Stomach (tissue), 9 donors: Measurements from ENCODE around the gene EFCAB9. TPM values are rescaled to one million over a fixed set of nuclear protein-coding genes. Genes with fewer than 3 reads are reported as not detected.
A peak's percentile ranks its signal among the peaks of the same experiment; 100 is the strongest.
"Not testable (repeated sequence)": the region's sequence is repeated elsewhere in the genome, so short reads cannot be mapped to it uniquely, and the experiment has no call there.

ENCODE experiments used
- DNase-seq, 2 donors: peaks; one replicate each; pipeline versions ENCODE4 v3.0.0 to v3.0.0-alpha.2; 2013 to 2019
- H3K27ac ChIP-seq, 5 donors: fragments of 200-600 bp in 4 of 5; sonication (generic) in 4 of 5; one replicate each; pipeline ENCODE4 v1.5.1; 2013 to 2019; ENCODE audit warnings: mild to moderate bottlenecking in 1 of 5, moderate library complexity in 1 of 5
- H3K27me3 ChIP-seq, 3 donors: fragments of 200-600 bp; sonication (generic); one replicate each; pipeline ENCODE4 v1.5.1; 2017 to 2019; ENCODE audit warnings: mixed run types in 1 of 3
- H3K36me3 ChIP-seq, 4 donors: fragments of 200-600 bp; sonication (generic); 1 replicate in 3 of 4; 2 replicates in 1 of 4; pipeline ENCODE4 v1.5.1; 2016 to 2019
- H3K4me1 ChIP-seq, 4 donors: fragments of 200-600 bp; sonication (generic); one replicate each; pipeline ENCODE4 v1.5.1; 2016 to 2019
- H3K4me3 ChIP-seq, 4 donors: fragments of 200-600 bp; sonication (generic) in 3 of 4; one replicate each; pipeline ENCODE4 v1.5.1; 2016 to 2019; ENCODE audit warnings: mild to moderate bottlenecking in 1 of 4
- H3K9me3 ChIP-seq, 4 donors: fragments of 200-600 bp; sonication (generic); one replicate each; pipeline ENCODE4 v1.5.1; 2016 to 2019
- EP300 ChIP-seq: sonication (generic); formaldehyde crosslinking; IDR thresholded peaks from one replicate; pipeline ENCODE4 v1.6.1; 2017; ENCODE audit warnings: antibody characterized with exemption
- POLR2A ChIP-seq, 4 donors: fragments of 450-650 bp; IDR thresholded peaks; one replicate each; pipeline ENCODE4 v1.6.1; 2016; ENCODE audit warnings: antibody characterized with exemption in 4 of 4, control low read depth in 2 of 4, mild to moderate bottlenecking in 1 of 4, moderate library complexity in 1 of 4
- POLR2AphosphoS5 ChIP-seq, 3 donors: sonication (generic); formaldehyde crosslinking; IDR thresholded peaks; one replicate each; pipeline ENCODE4 v1.6.1; 2016; ENCODE audit warnings: antibody characterized with exemption in 3 of 3
- WGBS, 5 donors: extraction: QIAGEN DNeasy Blood & Tissue Kit in 3 of 5; methylation state at CpG; one replicate each; pipeline versions ENCODE4 v1.1.5 to v1.1.7; 2013 to 2018; 5-methylcytosine and 5-hydroxymethylcytosine counted together
- intact Hi-C: fragments of 100-400 bp; cut with DNase I; formaldehyde crosslinking; loops from one replicate; pipeline ENCODE4 v1.15.1; 2023; ENCODE audit warnings: low total_unique reads
- polyA plus RNA-seq, 3 donors: library from polyadenylated mRNA; stranded (reverse); fragments of 200-250 nt; gene quantifications; one replicate each; pipeline ENCODE4 v1.2.3, GENCODE V29; 2013
- total RNA-seq, 5 donors: library from RNA; depleted of rRNA; stranded (reverse); fragments of >200 nt; gene quantifications; one replicate each; pipeline versions ENCODE4 v1.1.0 to v1.2.3, GENCODE V29; 2014 to 2016
- TF ChIP-seq, protein P1 (sequence below), 7 experiments: fragments of 450-650 bp in 4 of 7; fragments of 200-600 bp in 3 of 7; sonication (generic) in 3 of 7; IDR thresholded peaks; one replicate each; pipeline ENCODE4 v1.5.1; 2016 to 2019; ENCODE audit warnings: antibody characterized with exemption in 7 of 7, control low read depth in 2 of 7, mild to moderate bottlenecking in 1 of 7
- donor health status: healthy with polysubstance abuse.
- donor health status: Bipolar disorder and iron deficiency.
- donor health status: healthy.

The EFCAB9 gene
- total and polyA plus RNA-seq, 8 donors = not detected

DNA sequence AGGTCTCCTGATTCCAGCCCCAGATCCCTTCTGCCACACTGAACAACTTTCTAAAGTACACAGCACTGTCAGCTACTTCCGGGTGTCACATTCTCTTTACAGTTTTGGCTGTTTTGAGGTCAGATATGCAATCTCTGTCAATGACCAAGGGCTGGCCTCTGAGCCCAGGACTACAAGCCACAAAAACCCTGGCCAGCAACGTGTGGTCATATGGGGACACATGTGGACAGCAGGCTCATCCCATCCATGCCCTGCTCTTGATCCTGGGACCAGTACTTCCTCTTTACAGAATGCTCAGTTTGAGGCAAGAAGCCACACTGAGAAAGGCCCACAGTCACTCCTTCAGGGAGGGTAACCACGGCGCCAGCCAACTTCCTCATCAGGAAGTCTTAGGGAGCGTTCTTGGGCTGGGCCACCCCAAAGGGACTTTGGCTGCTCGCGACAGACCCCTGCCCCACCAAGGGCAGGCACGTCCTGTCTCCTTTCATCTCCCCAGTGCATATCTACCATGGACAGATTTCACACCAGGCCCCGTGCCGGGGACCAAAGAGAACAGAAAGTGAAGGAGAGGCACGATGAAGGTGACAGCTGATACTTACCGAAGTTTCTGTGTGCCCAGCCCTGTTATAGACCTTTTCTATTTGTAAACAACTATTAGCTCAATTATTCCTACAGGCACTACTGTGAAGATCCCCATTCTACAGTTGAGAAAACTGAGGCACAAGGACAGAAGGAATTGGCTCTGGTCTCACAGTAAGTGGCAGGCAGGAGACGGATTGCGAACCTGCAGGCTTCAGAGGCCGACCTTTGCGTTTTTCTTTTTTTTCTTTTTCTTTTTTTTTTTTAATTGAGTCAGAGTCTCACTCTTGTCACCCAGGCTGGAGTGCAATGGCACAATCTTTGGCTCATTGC lies 43.2 kb upstream of the EFCAB9 start:
- Histone ChIP-seq H3K27ac (peak overlapping the region in 3 of 5 donors; percentile 33 to 75 (median 71)), H3K4me1 (peaks cover 11 to 52% (median 18%) of the 10 kb centered on the region in 4 donors), H3K36me3 (peaks cover 0 to 52% (median 35%) of the 10 kb centered on the region in 4 donors), H3K27me3 (no peaks in the 10 kb centered on the region), H3K4me3 (no peak overlapping the region), H3K9me3 (no peaks in the 10 kb centered on the region)
- peak; percentile 36 to 49 for DNase-seq
- WGBS, 5 donors = 57 to 62% (median 58%) methylated on average over 16 of the region's 16 CpGs
- TF ChIP-seq, protein P1, sequence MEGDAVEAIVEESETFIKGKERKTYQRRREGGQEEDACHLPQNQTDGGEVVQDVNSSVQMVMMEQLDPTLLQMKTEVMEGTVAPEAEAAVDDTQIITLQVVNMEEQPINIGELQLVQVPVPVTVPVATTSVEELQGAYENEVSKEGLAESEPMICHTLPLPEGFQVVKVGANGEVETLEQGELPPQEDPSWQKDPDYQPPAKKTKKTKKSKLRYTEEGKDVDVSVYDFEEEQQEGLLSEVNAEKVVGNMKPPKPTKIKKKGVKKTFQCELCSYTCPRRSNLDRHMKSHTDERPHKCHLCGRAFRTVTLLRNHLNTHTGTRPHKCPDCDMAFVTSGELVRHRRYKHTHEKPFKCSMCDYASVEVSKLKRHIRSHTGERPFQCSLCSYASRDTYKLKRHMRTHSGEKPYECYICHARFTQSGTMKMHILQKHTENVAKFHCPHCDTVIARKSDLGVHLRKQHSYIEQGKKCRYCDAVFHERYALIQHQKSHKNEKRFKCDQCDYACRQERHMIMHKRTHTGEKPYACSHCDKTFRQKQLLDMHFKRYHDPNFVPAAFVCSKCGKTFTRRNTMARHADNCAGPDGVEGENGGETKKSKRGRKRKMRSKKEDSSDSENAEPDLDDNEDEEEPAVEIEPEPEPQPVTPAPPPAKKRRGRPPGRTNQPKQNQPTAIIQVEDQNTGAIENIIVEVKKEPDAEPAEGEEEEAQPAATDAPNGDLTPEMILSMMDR (IDR thresholded peaks at IDR 0.05) = no peak
- TF ChIP-seq POLR2AphosphoS5 (IDR thresholded peaks at IDR 0.05) (no peak), POLR2A (IDR thresholded peaks at IDR 0.05) (no peak), EP300 (no peak)
- intact Hi-C loops = no loop called here

DNA sequence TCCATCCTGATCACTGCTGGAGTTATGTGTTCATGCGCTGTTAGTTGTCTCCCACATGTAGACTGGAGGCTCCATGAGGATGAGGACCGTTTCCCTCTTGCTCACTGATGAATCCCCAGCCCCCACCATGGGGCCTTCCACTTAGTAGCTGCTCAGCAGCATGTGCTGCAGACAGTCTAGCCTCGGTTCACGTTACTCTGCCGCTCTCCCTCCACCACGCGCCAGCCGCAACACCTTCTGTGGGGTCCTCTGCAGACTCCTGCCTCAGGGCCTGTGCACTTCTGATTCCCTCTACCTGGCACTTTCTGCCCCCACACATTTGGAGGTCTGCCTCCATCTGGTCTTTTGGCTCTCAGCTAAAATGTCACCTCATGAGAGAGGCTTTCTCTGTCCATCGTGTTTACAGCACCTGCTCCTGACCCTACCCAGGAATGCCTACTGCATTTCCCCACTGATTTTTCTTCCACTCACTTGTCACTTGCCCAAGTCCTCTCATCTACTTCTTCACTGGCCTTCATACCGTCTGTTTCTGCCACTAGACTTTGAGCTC lies 42.2 kb upstream of the EFCAB9 start:
- intact Hi-C loops = no loop called here
- Histone ChIP-seq H3K4me3 (no peak overlapping the region), H3K27ac (no peak overlapping the region), H3K9me3 (no peaks in the 10 kb centered on the region), H3K36me3 (peaks cover 0 to 58% (median 42%) of the 10 kb centered on the region in 4 donors), H3K27me3 (no peaks in the 10 kb centered on the region), H3K4me1 (peaks cover 7 to 47% (median 15%) of the 10 kb centered on the region in 4 donors)
- DNase-seq = no peak
- TF ChIP-seq EP300 (no peak), POLR2A (IDR thresholded peaks at IDR 0.05) (no peak), POLR2AphosphoS5 (IDR thresholded peaks at IDR 0.05) (no peak)
- TF ChIP-seq, protein P1 (IDR thresholded peaks at IDR 0.05) = no peak
- WGBS, 5 donors = 90 to 95% (median 94%) methylated on average over 10 of the region's 10 CpGs

DNA sequence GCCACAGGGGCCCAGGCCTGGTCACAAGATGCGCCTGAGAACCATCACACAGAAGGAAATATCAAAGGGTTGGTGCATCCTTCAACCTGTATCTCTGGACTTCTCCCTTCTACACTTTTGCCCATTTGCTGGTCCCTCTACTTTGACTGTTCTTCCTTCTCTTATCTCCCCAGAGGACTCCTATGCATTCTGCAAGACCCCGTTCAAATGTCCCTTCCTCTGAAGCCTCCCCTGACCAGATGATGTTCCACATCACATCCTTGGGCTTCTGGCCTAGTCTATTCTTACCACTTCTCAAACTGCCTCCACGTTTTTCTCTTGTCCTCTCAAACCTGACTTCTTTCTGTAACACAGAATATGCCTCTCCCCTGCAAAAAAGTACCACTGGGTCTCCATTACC lies 40.3 kb upstream of the EFCAB9 start:
- H3K36me3 ChIP-seq = peaks cover 0 to 45% (median 30%) of the 10 kb centered on the region in 4 donors
- TF ChIP-seq, protein P1 (IDR thresholded peaks at IDR 0.05) = no peak
- TF ChIP-seq EP300 (no peak), POLR2AphosphoS5 (IDR thresholded peaks at IDR 0.05) (no peak), POLR2A (IDR thresholded peaks at IDR 0.05) (no peak)
- whole genome bisulfite sequencing, 5 donors = 88 to 97% (median 95%) methylated on average over 3 of the region's 3 CpGs
- peaks cover 5 to 52% (median 15%) of the 10 kb centered on the region in 4 donors for H3K4me1 ChIP-seq
- H3K27ac ChIP-seq = peak overlapping the region in 2 of 5 donors; percentile 15 to 18
- no peak overlapping the region for H3K4me3 ChIP-seq
- no peaks in the 10 kb centered on the region for H3K27me3 ChIP-seq
- intact Hi-C loops = no loop called here
- DNase-seq = no peak
- H3K9me3 ChIP-seq = no peaks in the 10 kb centered on the region

DNA sequence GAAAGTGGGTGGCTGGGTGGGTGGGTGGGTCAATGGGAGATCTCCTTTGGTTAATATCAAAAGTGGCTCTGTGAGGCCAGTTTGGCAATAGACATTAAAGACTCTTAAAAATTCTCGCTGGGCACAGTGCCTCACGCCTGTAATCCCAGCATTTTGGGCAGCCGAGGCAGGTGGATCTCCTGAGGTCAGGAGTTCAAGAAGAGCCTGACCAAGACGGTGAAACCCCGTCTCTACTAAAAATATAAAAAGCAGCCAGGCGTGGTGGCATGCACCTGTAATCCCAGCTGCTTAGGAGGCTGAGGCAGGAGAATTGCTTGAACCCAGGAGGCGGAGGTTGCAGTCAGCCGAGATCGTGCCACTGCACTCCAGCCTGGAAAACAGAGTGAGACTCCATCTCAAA lies 38.9 kb upstream of the EFCAB9 start:
- WGBS, 5 donors = 94 to 96% (median 94%) methylated on average over 9 of the region's 9 CpGs
- Histone ChIP-seq H3K36me3 (peaks cover 0 to 39% (median 26%) of the 10 kb centered on the region in 4 donors), H3K4me1 (peaks cover 5 to 42% (median 14%) of the 10 kb centered on the region in 4 donors)
- DNase-seq, H3K9me3 ChIP-seq, H3K27ac ChIP-seq, intact Hi-C loops, H3K4me3 ChIP-seq, H3K27me3 ChIP-seq: not testable (repeated sequence)
